MM.1S (cell line): ENCODE results near the gene LRRC25.

Experiments used
- EZH2 ChIP-seq: fragments of 300-600 bp; sonication (generic); optimal IDR thresholded peaks from 2 replicates; pipeline ENCODE3; 2017; ENCODE audit warnings: low read depth, mild to moderate bottlenecking, antibody characterized with exemption, low read length, mixed read lengths
- EZH2phosphoT487 ChIP-seq: fragments of 300-600 bp; sonication (generic); IDR thresholded peaks from 2 replicates; pipeline ENCODE4 v1.6.1; 2018; ENCODE audit warnings: antibody characterized with exemption, low read length
- TF ChIP-seq, protein P1 (sequence below): fragments of 300-600 bp; sonication (generic); IDR thresholded peaks from 2 replicates; pipeline ENCODE4 v1.5.1; 2016; ENCODE audit warnings: antibody characterized with exemption, low read length, mixed read lengths

GRCh38 chr19:18399008-18399407 is 1.6 kb upstream of the LRRC25 start:
- TF ChIP-seq, protein P1, sequence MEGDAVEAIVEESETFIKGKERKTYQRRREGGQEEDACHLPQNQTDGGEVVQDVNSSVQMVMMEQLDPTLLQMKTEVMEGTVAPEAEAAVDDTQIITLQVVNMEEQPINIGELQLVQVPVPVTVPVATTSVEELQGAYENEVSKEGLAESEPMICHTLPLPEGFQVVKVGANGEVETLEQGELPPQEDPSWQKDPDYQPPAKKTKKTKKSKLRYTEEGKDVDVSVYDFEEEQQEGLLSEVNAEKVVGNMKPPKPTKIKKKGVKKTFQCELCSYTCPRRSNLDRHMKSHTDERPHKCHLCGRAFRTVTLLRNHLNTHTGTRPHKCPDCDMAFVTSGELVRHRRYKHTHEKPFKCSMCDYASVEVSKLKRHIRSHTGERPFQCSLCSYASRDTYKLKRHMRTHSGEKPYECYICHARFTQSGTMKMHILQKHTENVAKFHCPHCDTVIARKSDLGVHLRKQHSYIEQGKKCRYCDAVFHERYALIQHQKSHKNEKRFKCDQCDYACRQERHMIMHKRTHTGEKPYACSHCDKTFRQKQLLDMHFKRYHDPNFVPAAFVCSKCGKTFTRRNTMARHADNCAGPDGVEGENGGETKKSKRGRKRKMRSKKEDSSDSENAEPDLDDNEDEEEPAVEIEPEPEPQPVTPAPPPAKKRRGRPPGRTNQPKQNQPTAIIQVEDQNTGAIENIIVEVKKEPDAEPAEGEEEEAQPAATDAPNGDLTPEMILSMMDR: no peak
- TF ChIP-seq EZH2phosphoT487 (no peak), EZH2 (no peak)
